Neural cell (in vitro differentiated cells): Measurements from ENCODE around the gene CXCL3. TPM values are rescaled to one million over a fixed set of nuclear protein-coding genes. Genes with fewer than 3 reads are reported as not detected.

ENCODE experiments used
- EP300 ChIP-seq: fragments of 450-650 bp; conservative IDR thresholded peaks from 2 replicates; pipeline ENCODE4 v1.6.1; 2014; ENCODE audit warnings: antibody characterized with exemption, mild to moderate bottlenecking, moderate library complexity; ENCODE audit not compliant: poor library complexity, severe bottlenecking
- POLR2AphosphoS5 ChIP-seq: IDR thresholded peaks from 2 replicates; pipeline ENCODE4 v1.6.1; 2012
- polyA plus RNA-seq: library from polyadenylated mRNA; depleted of rRNA; stranded (reverse); fragments of >200 nt; gene quantifications from 2 replicates; pipeline ENCODE4 v1.2.3, GENCODE V29; 2014
- small RNA-seq, 3 experiments: library from RNA; depleted of rRNA; stranded (forward); fragments of <200 nt; gene quantifications; one replicate each; pipeline ENCODE3, GENCODE V24; 2012

Gene CXCL3
- polyA plus RNA-seq, 1 donor from 2014 or later, result not detected

DNA sequence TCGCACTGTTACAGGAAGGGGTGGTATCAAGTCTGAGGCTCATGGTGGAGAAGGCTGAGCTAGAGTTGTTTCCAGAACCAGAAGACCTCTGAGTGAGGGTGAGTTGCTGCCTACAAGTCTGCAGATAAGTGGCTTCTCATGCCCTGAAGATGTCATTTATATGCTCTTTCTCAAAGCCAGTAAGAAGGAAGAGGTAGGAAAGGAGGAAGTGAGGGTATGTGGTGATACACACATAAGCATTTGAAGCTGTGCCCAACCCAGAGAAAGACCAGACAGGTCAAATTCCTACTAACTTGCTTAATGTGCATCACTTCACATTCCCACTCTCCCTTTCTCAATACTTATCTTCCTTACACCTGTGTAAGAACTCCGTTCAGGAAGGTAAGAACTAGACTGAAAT is 50.4 kb downstream of the CXCL3 start, which contains the start of gene PPBP (continued):
- TF ChIP-seq EP300, result no peak
- TF ChIP-seq POLR2AphosphoS5, result no peak

Small RNA genes lying within 50 kb of the gene (small RNA-seq; reads per million reads assigned to genes)
- gene RN7SL218P, result 0 reads per million in 3 experiments

Other genes with a start within 250 kb of the CXCL3 start
- not detected in 2 replicates for gene CXCL6, start 202.0 kb downstream of the CXCL3 start, polyA plus RNA-seq
- not detected in 2 replicates for gene PF4V1, start 185.4 kb downstream of the CXCL3 start, polyA plus RNA-seq
- gene CXCL1, start 169.3 kb downstream of the CXCL3 start, polyA plus RNA-seq, result not detected in 2 replicates
- gene PF4, start 56.7 kb downstream of the CXCL3 start, polyA plus RNA-seq, result not detected in 2 replicates
- not detected in 2 replicates for gene PPBP, start 50.5 kb downstream of the CXCL3 start, polyA plus RNA-seq
- gene CXCL5, start 40.0 kb downstream of the CXCL3 start, polyA plus RNA-seq, result not detected in 2 replicates
- not detected in 2 replicates for gene CXCL2, start 60.5 kb upstream of the CXCL3 start, polyA plus RNA-seq
- 33.5 and 43.5 TPM in 2 replicates for gene MTHFD2L, start 119.4 kb upstream of the CXCL3 start, polyA plus RNA-seq